PC-9 (cell line): ENCODE measurements around the gene STX1A. TPM values are rescaled to one million over a fixed set of nuclear protein-coding genes. Genes with fewer than 3 reads are reported as not detected.

Experiments
- BruUV-seq: library from RNA; stranded (reverse); fragments of 400-500 nt; replicated peaks from 2 replicates; lab custom pipeline; 2021; lab: Mats Ljungman, UMichigan
- CTCF ChIA-PET: fragments of 300-600 bp; sonication (Branson Sonifier 250); formaldehyde crosslinking; loops from one replicate; lab custom pipeline; 2022; ENCODE audit warnings: antibody characterized with exemption; lab: Charles Lee
- POLR2A ChIA-PET: fragments of 300-600 bp; sonication (Branson Sonifier 250); formaldehyde crosslinking; loops from one replicate; lab custom pipeline; 2022; ENCODE audit warnings: antibody characterized with exemption; ENCODE audit not compliant: unreplicated experiment; lab: Charles Lee
- DNase-seq, 2 experiments: peaks; one replicate each; pipeline versions ENCODE4 v3.0.0 to v3.0.0-alpha.2; 2015 to 2022; ENCODE audit warnings: mixed read lengths in 1 of 2
- H2AFZ ChIP-seq: fragments of 200-600 bp; sonication (generic); 2 replicates; pipeline ENCODE4 v1.8.1; 2017; ENCODE audit warnings: antibody characterized with exemption
- H3F3A ChIP-seq: fragments of 200-600 bp; sonication (generic); 2 replicates; pipeline ENCODE4 v1.8.1; 2017; ENCODE audit warnings: antibody characterized with exemption, mild to moderate bottlenecking, low read depth; ENCODE audit not compliant: insufficient read depth
- H3K27ac ChIP-seq: fragments of 200-600 bp; sonication (generic); 2 replicates; pipeline ENCODE4 v1.6.1; 2016; ENCODE audit warnings: mixed run types
- H3K27me3 ChIP-seq: fragments of 200-600 bp; sonication (generic); 2 replicates; pipeline ENCODE4 v1.6.1; 2016; ENCODE audit warnings: low read depth, mixed run types; ENCODE audit not compliant: insufficient read depth
- H3K36me3 ChIP-seq: fragments of 200-600 bp; sonication (generic); 2 replicates; pipeline ENCODE4 v1.6.1; 2016; ENCODE audit warnings: low read depth, mixed run types
- H3K4me1 ChIP-seq: fragments of 200-600 bp; sonication (generic); replicated peaks from 2 replicates; pipeline ENCODE4 v1.6.1; 2016; ENCODE audit warnings: mixed run types; ENCODE audit not compliant: insufficient read depth
- H3K4me2 ChIP-seq: fragments of 200-600 bp; sonication (generic); 2 replicates; pipeline ENCODE4 v1.6.1; 2017; ENCODE audit warnings: mixed run types
- H3K4me3 ChIP-seq: fragments of 200-600 bp; sonication (generic); 2 replicates; pipeline ENCODE4 v1.6.1; 2016; ENCODE audit warnings: mixed run types
- H3K79me2 ChIP-seq: fragments of 200-600 bp; sonication (generic); 2 replicates; pipeline ENCODE4 v1.6.1; 2017; ENCODE audit warnings: low read depth, mixed run types
- H3K9me2 ChIP-seq: fragments of 200-600 bp; sonication (generic); 2 replicates; pipeline ENCODE4 v1.8.1; 2017; ENCODE audit warnings: mild to moderate bottlenecking; ENCODE audit not compliant: insufficient read depth
- H3K9me3 ChIP-seq: fragments of 200-600 bp; sonication (generic); 2 replicates; pipeline ENCODE4 v1.8.1; 2016; ENCODE audit warnings: low read depth; ENCODE audit not compliant: insufficient read depth
- H4K20me1 ChIP-seq: fragments of 200-600 bp; sonication (generic); 2 replicates; pipeline ENCODE4 v1.8.1; 2017; ENCODE audit not compliant: insufficient read depth
- CTCF ChIP-seq: fragments of 200-600 bp; sonication (generic); conservative IDR thresholded peaks from 2 replicates; pipeline ENCODE4 v1.6.1; 2017; ENCODE audit warnings: mixed run types, antibody characterized with exemption, mild to moderate bottlenecking, moderate library complexity
- EZH2 ChIP-seq: fragments of 200-600 bp; sonication (generic); IDR thresholded peaks from 2 replicates; pipeline ENCODE4 v1.8.0; 2017; ENCODE audit warnings: antibody characterized with exemption, low read depth
- intact Hi-C: fragments of 100-400 bp; cut with micrococcal nuclease; formaldehyde crosslinking; loops from one replicate; pipeline ENCODE4 v1.10.0; 2022; ENCODE audit not compliant: unreplicated experiment
- total RNA-seq: library from RNA; stranded (reverse); gene quantifications from 2 replicates; pipeline ENCODE4 v1.2.3, GENCODE V29; 2021

Gene STX1A
- total RNA-seq, 1 experiment from 2014 or later = 39.1 TPM

DNA sequence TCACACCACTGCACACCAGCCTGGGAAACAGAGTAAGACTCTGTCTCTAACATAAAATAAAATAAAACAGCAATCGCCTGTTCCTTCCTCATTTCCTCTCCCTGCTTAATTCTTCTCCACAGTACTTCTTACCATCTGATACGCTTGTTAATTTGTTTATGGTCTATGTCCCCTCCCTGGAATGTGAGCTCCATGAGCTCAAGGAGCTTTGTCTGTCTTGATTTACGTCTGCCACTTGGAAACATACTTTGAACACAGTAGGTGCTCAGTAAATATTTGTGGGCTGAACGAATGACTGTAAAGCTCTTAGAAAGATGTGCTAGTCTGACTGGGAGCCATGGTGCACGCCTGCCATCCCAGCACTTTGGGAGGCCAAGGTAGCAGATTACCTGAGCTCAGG is 9.1 kb upstream of the STX1A start:
- H3K4me2 ChIP-seq = no peak overlapping the region
- no peaks in the 10 kb centered on the region for H3K9me3 ChIP-seq
- no peaks in the 10 kb centered on the region for H4K20me1 ChIP-seq
- no peak overlapping the region for H3K4me3 ChIP-seq
- H3K27me3 ChIP-seq = no peaks in the 10 kb centered on the region
- CTCF ChIA-PET = interaction anchor here (0.6 kb wide), 1 partner anchor 130 kb away, joined by 7 read pairs; no protein-coding TSS in a partner anchor
- H3K9me2 ChIP-seq = no peaks in the 10 kb centered on the region
- H2AFZ ChIP-seq = no peak overlapping the region
- no peaks in the 10 kb centered on the region for H3K36me3 ChIP-seq
- H3F3A ChIP-seq = peaks cover 40% of the 10 kb centered on the region
- no peaks in the 10 kb centered on the region; the same call in 1 of the 2 replicates for H3K4me1 ChIP-seq
- BruUV-seq = no TSS peak
- H3K27ac ChIP-seq = no peak overlapping the region
- no peaks in the 10 kb centered on the region for H3K79me2 ChIP-seq
- no peak for TF ChIP-seq CTCF
- no peak for TF ChIP-seq EZH2
- POLR2A ChIA-PET = interaction anchor here (0.6 kb wide), 1 partner anchor 150 kb away, joined by 13 read pairs; the partner anchor contains the start of gene TBL2
- DNase-seq = no peak
- intact Hi-C loops = no loop called here

GRCh38 chr7:73727952-73728351 is 8.5 kb upstream of the STX1A start:
- intact Hi-C loops = no loop called here
- H3K27ac ChIP-seq = no peak overlapping the region
- H4K20me1 ChIP-seq = no peaks in the 10 kb centered on the region
- peaks cover 36% of the 10 kb centered on the region for H3F3A ChIP-seq
- H3K79me2 ChIP-seq = no peaks in the 10 kb centered on the region
- no peaks in the 10 kb centered on the region for H3K9me2 ChIP-seq
- DNase-seq = no peak
- no peaks in the 10 kb centered on the region; the same call in 1 of the 2 replicates for H3K4me1 ChIP-seq
- CTCF ChIA-PET = interaction anchor here (0.6 kb wide), 1 partner anchor 112 kb away, joined by 14 read pairs; no protein-coding TSS in a partner anchor
- TF ChIP-seq CTCF = no peak
- TF ChIP-seq EZH2 = no peak
- H3K9me3 ChIP-seq = no peaks in the 10 kb centered on the region
- H2AFZ ChIP-seq = no peak overlapping the region
- H3K36me3 ChIP-seq = no peaks in the 10 kb centered on the region
- POLR2A ChIA-PET = interaction anchor here (0.6 kb wide), 2 partner anchors 150 to 228 kb away, joined by 13 to 28 read pairs; partner anchors contain the start of gene TBL2
- H3K4me2 ChIP-seq = no peak overlapping the region
- no TSS peak for BruUV-seq
- no peaks in the 10 kb centered on the region for H3K27me3 ChIP-seq
- no peak overlapping the region for H3K4me3 ChIP-seq

DNA sequence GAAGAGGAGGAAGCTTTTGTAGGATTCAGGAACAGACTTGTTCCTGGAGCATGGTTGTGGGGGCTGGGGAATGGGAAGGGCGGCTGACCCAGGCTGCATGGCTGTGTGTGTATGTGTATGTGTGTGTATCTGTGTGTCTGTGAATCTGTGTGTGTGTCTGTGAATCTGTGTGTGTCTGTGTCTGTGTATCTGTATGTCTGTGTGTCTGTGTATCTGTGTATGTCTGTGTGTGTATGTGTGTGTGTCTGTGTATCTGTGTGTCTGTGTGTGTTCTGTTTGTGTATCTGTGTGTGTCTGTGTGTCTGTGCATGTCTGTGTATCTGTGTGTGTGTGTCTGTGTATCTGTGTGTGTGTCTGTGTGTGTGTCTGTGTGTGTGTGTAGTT is 6.6 kb upstream of the STX1A start:
- no peaks in the 10 kb centered on the region for H3K9me3 ChIP-seq
- no peaks in the 10 kb centered on the region for H3K9me2 ChIP-seq
- no peaks in the 10 kb centered on the region for H3K79me2 ChIP-seq
- no peaks in the 10 kb centered on the region for H4K20me1 ChIP-seq
- no peak overlapping the region for H3K4me3 ChIP-seq
- ChIA-PET CTCF (interaction anchor here (0.5 to 1.3 kb wide), 2 partner anchors 119 to 133 kb away, joined by 3 to 7 read pairs; no protein-coding TSS in a partner anchor), POLR2A (interaction anchor here (0.7 kb wide), 2 partner anchors 11 to 113 kb away, joined by 4 to 9 read pairs; no protein-coding TSS in a partner anchor)
- no TSS peak for BruUV-seq
- TF ChIP-seq EZH2 (no peak), CTCF (no peak; the same call in 1 of the 2 replicates)
- H3K4me2 ChIP-seq = no peak overlapping the region
- peak in 1 of 2 experiments; percentile 32 for DNase-seq
- H2AFZ ChIP-seq = no peak overlapping the region
- no peaks in the 10 kb centered on the region for H3K27me3 ChIP-seq
- peaks cover 27% of the 10 kb centered on the region; the same call in 1 of the 2 replicates for H3F3A ChIP-seq
- H3K36me3 ChIP-seq = no peaks in the 10 kb centered on the region
- H3K27ac ChIP-seq = no peak overlapping the region
- peaks cover 15% of the 10 kb centered on the region for H3K4me1 ChIP-seq
- intact Hi-C loops = no loop called here
